ENCODE data around the gene SATB1.

Gene SATB1

GRCh38 chr3:18426597-18427193, 1.6 kb upstream of the SATB1 start:
- Histone ChIP-seq H4K20me1 (ENCODE audit: insufficient read depth, low read length) (no peaks in the 10 kb centered on the region), H3K36me3 (replicated peaks; ENCODE audit: insufficient read depth, low read length) (no peaks in the 10 kb centered on the region), H3K4me3 (ENCODE audit: low read length) (no peak overlapping the region), H3K9ac (ENCODE audit: low read length) (no peak overlapping the region), H3K4me1 (ENCODE audit: low read length) (peaks cover 11% of the 10 kb centered on the region; the same call in 1 of the 2 replicates), H2AFZ (ENCODE audit: low read length) (no peak overlapping the region), H3K9me2 (replicated peaks; ENCODE audit: insufficient read depth, low read length) (no peaks in the 10 kb centered on the region), H3K4me2 (ENCODE audit: low read depth, low read length) (no peak overlapping the region), H3K27me3 (replicated peaks; ENCODE audit: insufficient read depth, low read length) (peaks cover 7% of the 10 kb centered on the region), H3F3A (ENCODE audit: insufficient read depth, low read length) (peaks cover 6% of the 10 kb centered on the region; the same call in 1 of the 2 replicates), H3K9me3 (replicated peaks; ENCODE audit: insufficient read depth, low read length) (no peaks in the 10 kb centered on the region), H3K79me2 (ENCODE audit: low read length) (no peaks in the 10 kb centered on the region), H3K27ac (ENCODE audit: low read length) (no peak overlapping the region)
- DNase-seq: no peak
- TF ChIP-seq EZH2 (optimal IDR thresholded peaks at IDR 0.05; ENCODE audit: low read depth, low read length): no peak
- TF ChIP-seq EZH2phosphoT487 (IDR thresholded peaks at IDR 0.05; ENCODE audit: low read length): no peak
- TF ChIP-seq CTCF (IDR thresholded peaks at IDR 0.05; ENCODE audit: low read length): no peak

- H3K4me3 ChIP-seq (ENCODE audit: low read length): peak overlapping the region; percentile 87
- peaks cover 6% of the 10 kb centered on the region; the same call in 1 of the 2 replicates for H3F3A ChIP-seq (ENCODE audit: insufficient read depth, low read length)
- H3K4me2 ChIP-seq (ENCODE audit: low read depth, low read length): peak overlapping the region; percentile 69; the same call in 1 of the 2 replicates
- H3K9me2 ChIP-seq (replicated peaks; ENCODE audit: insufficient read depth, low read length): no peaks in the 10 kb centered on the region
- H3K79me2 ChIP-seq (ENCODE audit: low read length): no peaks in the 10 kb centered on the region
- no peaks in the 10 kb centered on the region for H3K36me3 ChIP-seq (replicated peaks; ENCODE audit: insufficient read depth, low read length)
- H2AFZ ChIP-seq (ENCODE audit: low read length): peak overlapping the region; percentile 76
- H3K9me3 ChIP-seq (replicated peaks; ENCODE audit: insufficient read depth, low read length): no peaks in the 10 kb centered on the region
- TF ChIP-seq CTCF (IDR thresholded peaks at IDR 0.05; ENCODE audit: low read length): no peak
- no peak for TF ChIP-seq EZH2phosphoT487 (IDR thresholded peaks at IDR 0.05; ENCODE audit: low read length)
- TF ChIP-seq EZH2 (optimal IDR thresholded peaks at IDR 0.05; ENCODE audit: low read depth, low read length): no peak
- no peaks in the 10 kb centered on the region for H4K20me1 ChIP-seq (ENCODE audit: insufficient read depth, low read length)
- H3K4me1 ChIP-seq (ENCODE audit: low read length): peaks cover 11% of the 10 kb centered on the region; the same call in 1 of the 2 replicates
- H3K27ac ChIP-seq (ENCODE audit: low read length): no peak overlapping the region
- no peak overlapping the region; the same call in 1 of the 2 replicates for H3K9ac ChIP-seq (ENCODE audit: low read length)
- no peak for DNase-seq
- H3K27me3 ChIP-seq (replicated peaks; ENCODE audit: insufficient read depth, low read length): peaks cover 7% of the 10 kb centered on the region
These were observed 610 bp upstream of the SATB1 start for GRCh38 chr3:18425641-18426257.

GRCh38 chr3:18424213-18424728, 868 bp downstream of the SATB1 start:
- Histone ChIP-seq H3K4me2 (ENCODE audit: low read depth, low read length) (peak overlapping the region; percentile 91), H3K9me3 (replicated peaks; ENCODE audit: insufficient read depth, low read length) (no peaks in the 10 kb centered on the region), H3K9me2 (replicated peaks; ENCODE audit: insufficient read depth, low read length) (no peaks in the 10 kb centered on the region), H3K4me3 (ENCODE audit: low read length) (peak overlapping the region; percentile 87), H2AFZ (ENCODE audit: low read length) (peak overlapping the region; percentile 81), H3K36me3 (replicated peaks; ENCODE audit: insufficient read depth, low read length) (no peaks in the 10 kb centered on the region), H3K79me2 (ENCODE audit: low read length) (no peaks in the 10 kb centered on the region), H3K27ac (ENCODE audit: low read length) (peak overlapping the region; percentile 50; the same call in 1 of the 2 replicates), H3K9ac (ENCODE audit: low read length) (peak overlapping the region; percentile 57), H4K20me1 (ENCODE audit: insufficient read depth, low read length) (no peaks in the 10 kb centered on the region), H3F3A (ENCODE audit: insufficient read depth, low read length) (peaks cover 6% of the 10 kb centered on the region; the same call in 1 of the 2 replicates), H3K27me3 (replicated peaks; ENCODE audit: insufficient read depth, low read length) (peaks cover 7% of the 10 kb centered on the region), H3K4me1 (ENCODE audit: low read length) (peaks cover 6% of the 10 kb centered on the region; the same call in 1 of the 2 replicates)
- DNase-seq: no peak
- no peak for TF ChIP-seq EZH2phosphoT487 (IDR thresholded peaks at IDR 0.05; ENCODE audit: low read length)
- TF ChIP-seq EZH2 (optimal IDR thresholded peaks at IDR 0.05; ENCODE audit: low read depth, low read length): no peak
- TF ChIP-seq CTCF (IDR thresholded peaks at IDR 0.05; ENCODE audit: low read length): no peak
